ENCODE results near the gene CCDC126. TPM values are rescaled to one million over a fixed set of nuclear protein-coding genes. Genes with fewer than 3 reads are reported as not detected.
A peak's percentile ranks its signal among the peaks of the same experiment; 100 is the strongest.
"Not testable (repeated sequence)": the region's sequence is repeated elsewhere in the genome, so short reads cannot be mapped to it uniquely, and the experiment has no call there.

The CCDC126 gene
- total and polyA plus RNA-seq, 3 donors from 2014 or later, result 32.0 to 97.2 (median 80.1) TPM

GRCh38 chr7:23680414-23681405 is 83.5 kb downstream of the CCDC126 start:
- H3K9me3 ChIP-seq, result no peaks in the 10 kb centered on the region
- peak overlapping the region; percentile 75 to 93 for H3K27ac ChIP-seq
- peak; percentile 53 for DNase-seq
- intact Hi-C loops (cut with DNase I; ENCODE audit: low total_unique reads), result no loop called here
- no peaks in the 10 kb centered on the region for H3K27me3 ChIP-seq
- no peaks in the 10 kb centered on the region for H3K4me1 ChIP-seq
- TF ChIP-seq POLR2A (IDR thresholded peaks at IDR 0.05) (no peak), CTCF (IDR thresholded peaks at IDR 0.05) (no peak)
- H3K36me3 ChIP-seq (ENCODE audit: low read depth, missing control alignments), result no peaks in the 10 kb centered on the region
- 3 to 7% methylated on average over 36 to 42 of the region's 42 CpGs for WGBS, 2 donors
- H3K4me3 ChIP-seq, result peak overlapping the region; percentile 77 to 78

- H3K27ac ChIP-seq, result peak overlapping the region in 1 of 2 donors; percentile 41
- intact Hi-C loops (cut with DNase I; ENCODE audit: low total_unique reads); H3K36me3 ChIP-seq (ENCODE audit: low read depth, missing control alignments); DNase-seq; H3K27me3 ChIP-seq; H3K4me3 ChIP-seq; H3K4me1 ChIP-seq; H3K9me3 ChIP-seq: not testable (repeated sequence)
- 60 to 65% methylated on average over 6 of the region's 6 CpGs for WGBS, 2 donors
Measured at GRCh38 chr7:23684041-23684440, 86.9 kb downstream of the CCDC126 start.

GRCh38 chr7:23685731-23686130 is 88.5 kb downstream of the CCDC126 start:
- Histone ChIP-seq H3K9me3 (no peaks in the 10 kb centered on the region), H3K4me3 (no peak overlapping the region), H3K36me3 (ENCODE audit: low read depth, missing control alignments) (no peaks in the 10 kb centered on the region), H3K4me1 (no peaks in the 10 kb centered on the region), H3K27ac (peak overlapping the region in 1 of 2 donors; percentile 58), H3K27me3 (no peaks in the 10 kb centered on the region)
- intact Hi-C loops (cut with DNase I; ENCODE audit: low total_unique reads), result no loop called here
- WGBS, 2 donors, result 52 to 67% methylated on average over 3 of the region's 3 CpGs
- TF ChIP-seq CTCF (IDR thresholded peaks at IDR 0.05) (no peak), POLR2A (IDR thresholded peaks at IDR 0.05) (no peak)
- no peak for DNase-seq

GRCh38 chr7:23687011-23687410 is 89.8 kb downstream of the CCDC126 start:
- 50 to 64% methylated on average over 2 of the region's 2 CpGs for WGBS, 2 donors
- no peaks in the 10 kb centered on the region for H3K4me1 ChIP-seq
- no peaks in the 10 kb centered on the region for H3K9me3 ChIP-seq
- H3K27me3 ChIP-seq, result no peaks in the 10 kb centered on the region
- intact Hi-C loops (cut with DNase I; ENCODE audit: low total_unique reads), result no loop called here
- TF ChIP-seq POLR2A (IDR thresholded peaks at IDR 0.05) (no peak), CTCF (IDR thresholded peaks at IDR 0.05) (no peak)
- H3K27ac ChIP-seq, result peak overlapping the region in 1 of 2 donors; percentile 50
- no peaks in the 10 kb centered on the region for H3K36me3 ChIP-seq (ENCODE audit: low read depth, missing control alignments)
- DNase-seq, result no peak
- no peak overlapping the region for H3K4me3 ChIP-seq

- no peak for TF ChIP-seq CTCF (IDR thresholded peaks at IDR 0.05)
- no peak for TF ChIP-seq POLR2A (IDR thresholded peaks at IDR 0.05)
- 93 to 94% methylated on average over 4 of the region's 4 CpGs for WGBS, 2 donors
- no peak overlapping the region for H3K27ac ChIP-seq
- H3K4me1 ChIP-seq, result no peaks in the 10 kb centered on the region
- intact Hi-C loops (cut with DNase I; ENCODE audit: low total_unique reads), result no loop called here
- no peak for DNase-seq
- H3K27me3 ChIP-seq, result no peaks in the 10 kb centered on the region
- H3K9me3 ChIP-seq, result no peaks in the 10 kb centered on the region
- no peaks in the 10 kb centered on the region for H3K36me3 ChIP-seq (ENCODE audit: low read depth, missing control alignments)
- H3K4me3 ChIP-seq, result no peak overlapping the region
Measured at GRCh38 chr7:23689165-23689564, 92.0 kb downstream of the CCDC126 start.
